GM19468 (cell line): ENCODE results near the gene ZNF550.
"Not testable (repeated sequence)": the region's sequence is repeated elsewhere in the genome, so short reads cannot be mapped to it uniquely, and the experiment has no call there.

Experiments
- ATAC-seq: cut with Tn5 transposase; IDR thresholded peaks from one replicate; pipeline ENCODE4 v1.9.1; 2021; ENCODE audit warnings: mild to moderate bottlenecking, moderate library complexity, moderate number of reproducible peaks; ENCODE audit not compliant: unreplicated experiment; ENCODE audit errors: extremely low read depth

Gene ZNF550

GRCh38 chr19:57537953-57538547 lies 21.6 kb downstream of the ZNF550 start:
- no peak for ATAC-seq

GRCh38 chr19:57527136-57527881 lies 32.4 kb downstream of the ZNF550 start, which contains the start of gene ZNF549:
ZNF549 (plus strand) TSS chr19:57527356; CDS start chr19:57527574, 218 bp downstream.
- ATAC-seq, result peak; percentile 81

GRCh38 chr19:57518021-57518420 lies 41.6 kb downstream of the ZNF550 start:
- not testable (repeated sequence) for ATAC-seq

GRCh38 chr19:57515255-57515654 lies 44.4 kb downstream of the ZNF550 start:
- ATAC-seq, result no peak

- ATAC-seq, result no peak
Measured at GRCh38 chr19:57512845-57513244, 46.8 kb downstream of the ZNF550 start.

GRCh38 chr19:57511484-57511883 lies 48.2 kb downstream of the ZNF550 start:
- no peak for ATAC-seq

GRCh38 chr19:57506163-57506562 lies 53.5 kb downstream of the ZNF550 start:
- no peak for ATAC-seq

GRCh38 chr19:57500400-57500799 lies 59.3 kb downstream of the ZNF550 start:
- ATAC-seq, result not testable (repeated sequence)

GRCh38 chr19:57499680-57500395 lies 59.8 kb downstream of the ZNF550 start, which contains the start of gene ZNF773:
ZNF773 (plus strand) TSS chr19:57499938; CDS start chr19:57500081, 143 bp downstream.
- ATAC-seq, result peak; percentile 86

GRCh38 chr19:57499332-57499679 lies 60.4 kb downstream of the ZNF550 start:
- ATAC-seq, result not testable (repeated sequence)

GRCh38 chr19:57488299-57488644 lies 71.4 kb downstream of the ZNF550 start:
- not testable (repeated sequence) for ATAC-seq

- ATAC-seq, result peak; percentile 79
Measured at GRCh38 chr19:57487477-57488298, 72.0 kb downstream of the ZNF550 start, which contains the start of gene ZNF419. ZNF419 (plus strand) TSS chr19:57487750; CDS start chr19:57487951, 201 bp downstream.
